H1 (cell line): ENCODE results near the gene PARD3. TPM values are rescaled to one million over a fixed set of nuclear protein-coding genes. Genes with fewer than 3 reads are reported as not detected.
"Not testable (repeated sequence)": the region's sequence is repeated elsewhere in the genome, so short reads cannot be mapped to it uniquely, and the experiment has no call there.

Experiments
- CTCF ChIA-PET: fragments of 300-600 bp; sonication (Branson Sonifier 250); formaldehyde crosslinking; loops from one replicate; lab custom pipeline; 2021; ENCODE audit not compliant: partially characterized antibody; lab: Charles Lee
- POLR2A ChIA-PET: fragments of 300-600 bp; sonication (Branson Sonifier 250); formaldehyde crosslinking; loops from one replicate; lab custom pipeline; 2021; ENCODE audit warnings: inconsistent platforms; ENCODE audit not compliant: partially characterized antibody; lab: Charles Lee
- DNase-seq, 2 experiments: peaks; one replicate each; pipeline versions ENCODE4 v3.0.0 to v3.0.0-alpha.2; 2010 to 2022; ENCODE audit warnings: low spot score in 2 of 2, low read depth in 1 of 2, mixed read lengths in 1 of 2
- FAIRE-seq: peaks from 2 replicates; lab custom pipeline; 2011; peaks lifted over from hg19 to GRCh38; lab: Jason Lieb, UNC
- H2AFZ ChIP-seq: 2 replicates; pipeline ENCODE4 v1.8.1; 2012; ENCODE audit warnings: low read length, inconsistent platforms
- H2AK5ac ChIP-seq: 2 replicates; pipeline ENCODE4 v1.6.1; 2013; ENCODE audit warnings: low read depth, low read length
- H2BK120ac ChIP-seq: replicated peaks from 2 replicates; pipeline ENCODE3; 2013; ENCODE audit warnings: low read depth, low read length, inconsistent platforms
- H2BK12ac ChIP-seq: 2 replicates; pipeline ENCODE4 v1.6.1; 2013; ENCODE audit warnings: low read depth, low read length
- H2BK15ac ChIP-seq: 2 replicates; pipeline ENCODE4 v1.6.1; 2013; ENCODE audit warnings: low read length
- H2BK20ac ChIP-seq: 2 replicates; pipeline ENCODE4 v1.6.1; 2013; ENCODE audit warnings: low read length
- H2BK5ac ChIP-seq: 2 replicates; pipeline ENCODE4 v1.6.1; 2013; ENCODE audit warnings: low read depth, low read length
- H3K14ac ChIP-seq: 2 replicates; pipeline ENCODE4 v1.6.1; 2013; ENCODE audit warnings: inconsistent platforms; ENCODE audit not compliant: insufficient read length
- H3K18ac ChIP-seq: 2 replicates; pipeline ENCODE4 v1.6.1; 2013; ENCODE audit warnings: low read length; ENCODE audit errors: extremely low read depth
- H3K23ac ChIP-seq: 2 replicates; pipeline ENCODE4 v1.6.1; 2013; ENCODE audit warnings: inconsistent platforms; ENCODE audit not compliant: insufficient read length
- H3K23me2 ChIP-seq: 2 replicates; pipeline ENCODE4 v1.6.1; 2013; ENCODE audit warnings: low read depth, low read length
- H3K27ac ChIP-seq: 2 replicates; pipeline ENCODE4 v1.6.1; 2011; ENCODE audit warnings: low read depth, low read length, inconsistent platforms
- H3K27me3 ChIP-seq, 4 experiments: replicated peaks in 1 of 4; 1 replicate in 1 of 4; 2 replicates in 3 of 4; pipeline versions ENCODE4 v1.6.1 to v1.8.1; 2011 to 2013; ENCODE audit warnings: low read length in 3 of 4, mild to moderate bottlenecking in 3 of 4, inconsistent platforms in 2 of 4, mixed read lengths in 2 of 4, moderate library complexity in 1 of 4; ENCODE audit not compliant: control insufficient read depth in 3 of 4, insufficient read depth in 3 of 4; ENCODE audit errors: extremely low read depth in 1 of 4
- H3K36me3 ChIP-seq, 4 experiments: 2 replicates each; pipeline versions ENCODE4 v1.6.1 to v1.8.1; 2011 to 2013; ENCODE audit warnings: mild to moderate bottlenecking in 4 of 4, low read length in 3 of 4, moderate library complexity in 2 of 4, control low read depth in 1 of 4, inconsistent platforms in 1 of 4; ENCODE audit not compliant: insufficient read depth in 4 of 4, control insufficient read depth in 2 of 4
- H3K4ac ChIP-seq: replicated peaks from 2 replicates; pipeline ENCODE3; 2013; ENCODE audit warnings: low read length, low read depth, mixed read lengths, inconsistent platforms; ENCODE audit not compliant: insufficient read length
- H3K4me1 ChIP-seq, 4 experiments: replicated peaks in 1 of 4; 1 replicate in 1 of 4; 2 replicates in 3 of 4; pipeline versions ENCODE4 v1.6.1 to v1.8.1; 2011 to 2013; ENCODE audit warnings: low read length in 3 of 4, inconsistent platforms in 2 of 4, mixed read lengths in 1 of 4; ENCODE audit not compliant: insufficient read depth in 4 of 4, control insufficient read depth in 3 of 4
- H3K4me2 ChIP-seq, 2 experiments: 2 replicates each; pipeline versions ENCODE4 v1.6.1 to v1.8.1; 2011 to 2013; ENCODE audit warnings: low read depth in 2 of 2, low read length in 2 of 2, control low read depth in 1 of 2, inconsistent platforms in 1 of 2, mild to moderate bottlenecking in 1 of 2; ENCODE audit not compliant: insufficient read depth in 1 of 2
- H3K4me3 ChIP-seq, 4 experiments: fragments of 200-600, 300-600 bp in 1 of 4; sonication (generic), shearing (Covaris generic), sonication (Bioruptor Twin) in 1 of 4; 2 replicates each; pipeline versions ENCODE4 v1.5.1 to v1.8.1; 2011 to 2016; ENCODE audit warnings: low read length in 4 of 4, low read depth in 3 of 4, control low read depth in 2 of 4, inconsistent platforms in 2 of 4, mild to moderate bottlenecking in 2 of 4, mixed read lengths in 1 of 4, moderate library complexity in 1 of 4; ENCODE audit not compliant: insufficient read depth in 2 of 4; ENCODE audit errors: extremely low read depth in 1 of 4
- H3K56ac ChIP-seq: replicated peaks from 2 replicates; pipeline ENCODE3; 2013; ENCODE audit warnings: low read depth, mild to moderate bottlenecking, mixed read lengths, low read length, inconsistent platforms; ENCODE audit not compliant: insufficient read length
- H3K79me1 ChIP-seq: 2 replicates; pipeline ENCODE4 v1.6.1; 2013; ENCODE audit warnings: low read depth, low read length, control low read depth
- H3K79me2 ChIP-seq, 2 experiments: 2 replicates each; pipeline versions ENCODE4 v1.6.1 to v1.8.1; 2012 to 2013; ENCODE audit warnings: low read length in 2 of 2, mild to moderate bottlenecking in 2 of 2, inconsistent platforms in 1 of 2; ENCODE audit not compliant: insufficient read depth in 2 of 2, control insufficient read depth in 1 of 2
- H3K9ac ChIP-seq, 4 experiments: replicated peaks in 1 of 4; 1 replicate in 1 of 4; 2 replicates in 3 of 4; pipeline versions ENCODE4 v1.6.1 to v1.8.1; 2011 to 2013; ENCODE audit warnings: low read depth in 3 of 4, low read length in 3 of 4, control low read depth in 2 of 4, mild to moderate bottlenecking in 2 of 4, moderate library complexity in 2 of 4, inconsistent platforms in 1 of 4; ENCODE audit errors: extremely low read depth in 1 of 4
- H3K9me3 ChIP-seq, 2 experiments: 2 replicates each; pipeline versions ENCODE4 v1.6.1 to v1.8.1; 2012 to 2013; ENCODE audit warnings: mild to moderate bottlenecking in 2 of 2, moderate library complexity in 2 of 2, control low read depth in 1 of 2, inconsistent platforms in 1 of 2, low read depth in 1 of 2, low read length in 1 of 2, mixed read lengths in 1 of 2; ENCODE audit not compliant: insufficient read depth in 2 of 2
- H4K20me1 ChIP-seq, 2 experiments: replicated peaks in 1 of 2; 2 replicates each; pipeline versions ENCODE3 to v1.8.1; 2011 to 2013; ENCODE audit warnings: inconsistent platforms in 2 of 2, low read length in 2 of 2, mild to moderate bottlenecking in 1 of 2; ENCODE audit not compliant: insufficient read depth in 2 of 2, control insufficient read depth in 1 of 2
- H4K5ac ChIP-seq: 2 replicates; pipeline ENCODE4 v1.6.1; 2013; ENCODE audit warnings: low read length, low read depth, mixed read lengths, inconsistent platforms; ENCODE audit not compliant: insufficient read length
- H4K8ac ChIP-seq: 2 replicates; pipeline ENCODE4 v1.8.0; 2013; ENCODE audit warnings: mild to moderate bottlenecking, moderate library complexity, low read length, inconsistent platforms; ENCODE audit not compliant: insufficient read depth; ENCODE audit errors: extremely low read depth
- H4K91ac ChIP-seq: replicated peaks from 2 replicates; pipeline ENCODE3; 2013; ENCODE audit warnings: low read length, mixed read lengths, inconsistent platforms; ENCODE audit not compliant: insufficient read length
- WGBS, 2 experiments: shearing (Covaris generic) in 1 of 2; methylation state at CpG; one replicate each; pipeline versions ENCODE4 v1.1.6 to v1.1.7; 2013 to 2015; ENCODE audit warnings: low lambda C conversion rate in 2 of 2, mixed read lengths in 2 of 2, inconsistent platforms in 1 of 2, low coverage in 1 of 2, missing lambda C conversion rate in 1 of 2; ENCODE audit not compliant: insufficient replicate concordance in 2 of 2, insufficient coverage in 1 of 2, insufficient read length in 1 of 2; ENCODE audit errors: extremely low coverage in 1 of 2, missing lambda C conversion rate in 1 of 2; 5-methylcytosine and 5-hydroxymethylcytosine counted together
- polyA plus RNA-seq, 7 experiments: library from polyadenylated mRNA; depleted of rRNA in 3 of 7; stranded (reverse) in 5 of 7; unstranded in 2 of 7; fragments of >200 nt in 5 of 7; fragments of 200-250 nt in 2 of 7; gene quantifications; 1 replicate in 5 of 7; 2 replicates in 1 of 7; 4 replicates in 1 of 7; pipeline versions ENCODE4 v1.2.1 to v1.2.3, GENCODE V29; 2011 to 2013; ENCODE audit warnings: missing spikeins in 2 of 7, mixed read lengths in 2 of 7
- total RNA-seq: library from RNA; stranded (reverse); fragmentation: NEBNext Ultra II Directional; extraction: Animal tissue kit (Norgen Biotek cat#: 25700); gene quantifications from 2 replicates; pipeline ENCODE4 v1.2.1, GENCODE V29; 2021

PARD3 gene
- total and polyA plus RNA-seq, 2 of the 8 experiments (the other 6 are each of a cell fraction or from before 2014, with no cell fraction given), result 19.7 to 49.1 TPM

- FAIRE-seq, H3K27ac ChIP-seq, H4K8ac ChIP-seq, H4K20me1 ChIP-seq, H3K4ac ChIP-seq, H2AK5ac ChIP-seq, H2BK12ac ChIP-seq, POLR2A ChIA-PET, H4K5ac ChIP-seq, H3K18ac ChIP-seq, H3K56ac ChIP-seq, H3K14ac ChIP-seq, H3K79me1 ChIP-seq, H3K4me1 ChIP-seq, H3K4me3 ChIP-seq, H3K9me3 ChIP-seq, H2BK120ac ChIP-seq, H3K79me2 ChIP-seq, H3K9ac ChIP-seq, H3K23me2 ChIP-seq, H3K4me2 ChIP-seq, H2BK15ac ChIP-seq, H3K23ac ChIP-seq, H2BK20ac ChIP-seq, H4K91ac ChIP-seq, DNase-seq, H2BK5ac ChIP-seq, CTCF ChIA-PET, H3K27me3 ChIP-seq, H2AFZ ChIP-seq: not testable (repeated sequence)
- 94% methylated on average over 13 of the region's 45 CpGs; no CpG with 5 or more reads in 1 of the 2 experiments for WGBS, 2 experiments
- H3K36me3 ChIP-seq, result peaks cover 0 to 10% (median 0%) of the 10 kb centered on the region in 4 experiments; a peak in 2 of 8 replicates
Observed at GRCh38 chr10:34352599-34353204, 462.4 kb downstream of the PARD3 start.
